WTC11 (cell line): ENCODE data around the gene CD82. TPM values are rescaled to one million over a fixed set of nuclear protein-coding genes. Genes with fewer than 3 reads are reported as not detected.

Experiments
- ATAC-seq: fragments of 200-7000 bp; cut with Tn5 transposase; 2 replicates; pipeline ENCODE4 v1.10.0; 2021; ENCODE audit warnings: mild to moderate bottlenecking, moderate library complexity
- CTCF ChIA-PET: fragments of 300-600 bp; sonication (Branson Sonifier 250); formaldehyde crosslinking; loops from one replicate; lab custom pipeline; 2021; ENCODE audit warnings: antibody characterized with exemption; lab: Charles Lee
- POLR2A ChIA-PET: fragments of 350-600 bp; sonication (Branson Sonifier 250); formaldehyde crosslinking; loops from one replicate; lab custom pipeline; 2021; ENCODE audit warnings: antibody characterized with exemption; lab: Charles Lee
- DNase-seq: peaks from one replicate; pipeline ENCODE4 v3.0.0; 2021; ENCODE audit warnings: low spot score
- H3K27ac Mint-ChIP-seq: 2 replicates; pipeline ENCODE4 v1.8.0; 2021; ENCODE audit warnings: mixed read lengths
- H3K27me3 Mint-ChIP-seq: 2 replicates; pipeline ENCODE4 v1.8.0; 2021; ENCODE audit warnings: low read depth, mild to moderate bottlenecking, moderate library complexity, mixed read lengths
- H3K36me3 Mint-ChIP-seq: 2 replicates; pipeline ENCODE4 v1.8.0; 2021; ENCODE audit warnings: mixed read lengths
- H3K4me1 Mint-ChIP-seq: 2 replicates; pipeline ENCODE4 v1.8.0; 2022; ENCODE audit warnings: mixed read lengths
- H3K4me3 Mint-ChIP-seq: 2 replicates; pipeline ENCODE4 v1.8.0; 2021; ENCODE audit warnings: mild to moderate bottlenecking, moderate library complexity, mixed read lengths
- H3K9me3 Mint-ChIP-seq: 2 replicates; pipeline ENCODE4 v1.8.0; 2021; ENCODE audit warnings: mixed read lengths
- ELF4 ChIP-seq: sonication (generic); formaldehyde crosslinking; IDR thresholded peaks from 2 replicates; pipeline ENCODE4 v1.8.1; 2022; ENCODE audit warnings: low read depth, mild to moderate bottlenecking, moderate library complexity, missing genetic modification reagents
- HMGA2 ChIP-seq: fragments of 250-450 bp; sonication (Bioruptor Pico); IDR thresholded peaks from 2 replicates; pipeline ENCODE4 v1.4.0; 2021; ENCODE audit warnings: mild to moderate bottlenecking, moderate library complexity
- PRRX2 ChIP-seq: fragments of 250-450 bp; sonication (Bioruptor Pico); IDR thresholded peaks from 2 replicates; pipeline ENCODE4 v1.8.0; 2021; ENCODE audit warnings: mild to moderate bottlenecking
- ZBTB21 ChIP-seq: sonication (generic); formaldehyde crosslinking; IDR thresholded peaks from 2 replicates; pipeline ENCODE4 v1.8.1; 2023; ENCODE audit warnings: mild to moderate bottlenecking, missing genetic modification reagents, borderline replicate concordance
- ZNF232 ChIP-seq: sonication (generic); formaldehyde crosslinking; IDR thresholded peaks from 2 replicates; pipeline ENCODE4 v1.8.0; 2022; ENCODE audit warnings: mild to moderate bottlenecking, missing genetic modification reagents
- total RNA-seq: library from RNA; stranded (reverse); gene quantifications from 3 replicates; pipeline ENCODE4 v1.2.3, GENCODE V29; 2021
- TF ChIP-seq, protein P1 (sequence below): sonication (generic); formaldehyde crosslinking; IDR thresholded peaks from 2 replicates; pipeline ENCODE4 v1.8.1; 2022; ENCODE audit warnings: low read depth, mild to moderate bottlenecking, moderate library complexity, missing genetic modification reagents, borderline replicate concordance
- TF ChIP-seq, protein P2 (sequence below): sonication (generic); formaldehyde crosslinking; IDR thresholded peaks from 2 replicates; pipeline ENCODE4 v1.8.0; 2023; ENCODE audit warnings: missing genetic modification reagents
- TF ChIP-seq, protein P3 (sequence below): fragments of 250-450 bp; sonication (Bioruptor Pico); IDR thresholded peaks from 2 replicates; pipeline ENCODE4 v1.9.0; 2021; ENCODE audit warnings: mild to moderate bottlenecking
- TF ChIP-seq, protein P4 (sequence below): fragments of 250-450 bp; sonication (Bioruptor Pico); IDR thresholded peaks from 2 replicates; pipeline ENCODE4 v1.8.0; 2021; ENCODE audit warnings: mild to moderate bottlenecking
- TF ChIP-seq, protein P5 (sequence below): sonication (generic); formaldehyde crosslinking; IDR thresholded peaks from 2 replicates; pipeline ENCODE4 v1.8.1; 2023; ENCODE audit warnings: mild to moderate bottlenecking, missing genetic modification reagents
- TF ChIP-seq, protein P6 (sequence below): fragments of 250-450 bp; sonication (Bioruptor Pico); IDR thresholded peaks from 2 replicates; pipeline ENCODE4 v2.1.2; 2022; ENCODE audit warnings: mild to moderate bottlenecking, moderate library complexity
- TF ChIP-seq, protein P7 (sequence below): sonication (generic); formaldehyde crosslinking; IDR thresholded peaks from 2 replicates; pipeline ENCODE4 v1.8.1; 2022; ENCODE audit warnings: mild to moderate bottlenecking, missing genetic modification reagents, moderate library complexity, borderline replicate concordance

Gene CD82
- total RNA-seq, 1 experiment from 2014 or later = 15.5 TPM

DNA sequence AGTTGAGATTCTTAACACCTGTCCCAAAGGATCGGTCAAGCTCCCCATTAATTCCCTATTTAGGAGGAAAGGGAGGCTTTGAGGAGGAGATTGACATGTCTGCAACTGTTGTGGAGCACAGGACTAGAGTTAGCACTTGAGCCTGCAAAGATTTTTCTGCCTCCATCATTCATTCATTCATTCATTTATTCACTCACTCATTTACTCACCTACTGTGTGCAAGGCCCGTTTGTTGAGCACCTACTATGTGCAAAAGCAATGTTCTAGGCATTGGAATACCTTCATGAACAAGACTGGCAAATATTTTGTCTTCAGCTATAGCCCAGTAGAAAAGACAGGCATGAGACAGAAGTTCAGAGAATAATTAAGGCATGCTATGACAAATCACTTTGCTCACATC is 43.2 kb upstream of the CD82 start:
- Mint-ChIP-seq H3K4me3 (no peak overlapping the region), H3K27ac (no peak overlapping the region), H3K36me3 (no peaks in the 10 kb centered on the region), H3K4me1 (peaks cover 18% of the 10 kb centered on the region), H3K9me3 (no peaks in the 10 kb centered on the region), H3K27me3 (peaks cover 4% of the 10 kb centered on the region; the same call in 1 of the 2 replicates)
- DNase-seq = no peak
- CTCF ChIA-PET = interaction anchor here (0.7 to 2.4 kb wide), 2 partner anchors 13 to 15 kb away, joined by 3 to 21 read pairs; no protein-coding TSS in a partner anchor
- TF ChIP-seq, protein P1, sequence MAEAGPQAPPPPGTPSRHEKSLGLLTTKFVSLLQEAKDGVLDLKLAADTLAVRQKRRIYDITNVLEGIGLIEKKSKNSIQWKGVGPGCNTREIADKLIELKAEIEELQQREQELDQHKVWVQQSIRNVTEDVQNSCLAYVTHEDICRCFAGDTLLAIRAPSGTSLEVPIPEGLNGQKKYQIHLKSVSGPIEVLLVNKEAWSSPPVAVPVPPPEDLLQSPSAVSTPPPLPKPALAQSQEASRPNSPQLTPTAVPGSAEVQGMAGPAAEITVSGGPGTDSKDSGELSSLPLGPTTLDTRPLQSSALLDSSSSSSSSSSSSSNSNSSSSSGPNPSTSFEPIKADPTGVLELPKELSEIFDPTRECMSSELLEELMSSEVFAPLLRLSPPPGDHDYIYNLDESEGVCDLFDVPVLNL = no peak
- TF ChIP-seq, protein P2, sequence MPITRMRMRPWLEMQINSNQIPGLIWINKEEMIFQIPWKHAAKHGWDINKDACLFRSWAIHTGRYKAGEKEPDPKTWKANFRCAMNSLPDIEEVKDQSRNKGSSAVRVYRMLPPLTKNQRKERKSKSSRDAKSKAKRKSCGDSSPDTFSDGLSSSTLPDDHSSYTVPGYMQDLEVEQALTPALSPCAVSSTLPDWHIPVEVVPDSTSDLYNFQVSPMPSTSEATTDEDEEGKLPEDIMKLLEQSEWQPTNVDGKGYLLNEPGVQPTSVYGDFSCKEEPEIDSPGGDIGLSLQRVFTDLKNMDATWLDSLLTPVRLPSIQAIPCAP (CRISPR knock-in tag) = no peak
- TF ChIP-seq, protein P3, sequence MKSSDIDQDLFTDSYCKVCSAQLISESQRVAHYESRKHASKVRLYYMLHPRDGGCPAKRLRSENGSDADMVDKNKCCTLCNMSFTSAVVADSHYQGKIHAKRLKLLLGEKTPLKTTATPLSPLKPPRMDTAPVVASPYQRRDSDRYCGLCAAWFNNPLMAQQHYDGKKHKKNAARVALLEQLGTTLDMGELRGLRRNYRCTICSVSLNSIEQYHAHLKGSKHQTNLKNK (CRISPR knock-in tag) = no peak
- no peak for TF ChIP-seq ELF4 (CRISPR knock-in tag)
- TF ChIP-seq ZBTB21 (CRISPR knock-in tag) = no peak
- TF ChIP-seq, protein P4, sequence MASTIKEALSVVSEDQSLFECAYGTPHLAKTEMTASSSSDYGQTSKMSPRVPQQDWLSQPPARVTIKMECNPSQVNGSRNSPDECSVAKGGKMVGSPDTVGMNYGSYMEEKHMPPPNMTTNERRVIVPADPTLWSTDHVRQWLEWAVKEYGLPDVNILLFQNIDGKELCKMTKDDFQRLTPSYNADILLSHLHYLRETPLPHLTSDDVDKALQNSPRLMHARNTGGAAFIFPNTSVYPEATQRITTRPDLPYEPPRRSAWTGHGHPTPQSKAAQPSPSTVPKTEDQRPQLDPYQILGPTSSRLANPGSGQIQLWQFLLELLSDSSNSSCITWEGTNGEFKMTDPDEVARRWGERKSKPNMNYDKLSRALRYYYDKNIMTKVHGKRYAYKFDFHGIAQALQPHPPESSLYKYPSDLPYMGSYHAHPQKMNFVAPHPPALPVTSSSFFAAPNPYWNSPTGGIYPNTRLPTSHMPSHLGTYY (CRISPR knock-in tag) = no peak
- TF ChIP-seq ZNF232 (CRISPR knock-in tag) = no peak
- no peak for ATAC-seq
- POLR2A ChIA-PET = no interaction called here

DNA sequence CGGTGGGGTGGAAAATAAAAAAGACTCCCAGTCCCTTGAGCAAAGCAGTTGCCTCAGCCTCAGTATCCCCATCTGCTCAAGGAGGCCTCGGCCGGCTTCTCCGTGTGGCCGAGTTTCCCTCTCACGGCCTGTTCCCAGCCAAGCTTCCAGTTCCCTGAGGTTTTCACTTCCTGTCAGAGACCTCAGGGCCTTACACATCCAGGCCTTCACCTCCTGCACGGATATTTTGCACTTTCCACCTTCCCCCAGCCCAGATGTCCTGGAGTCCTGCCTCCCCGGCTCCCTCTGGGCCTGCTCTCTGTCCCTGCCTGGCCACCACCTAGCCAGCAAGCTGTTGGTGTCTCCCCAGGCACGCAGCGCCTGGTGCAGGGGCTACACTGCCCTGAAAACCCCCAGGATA is 41.1 kb upstream of the CD82 start:
- peaks cover 25% of the 10 kb centered on the region for H3K4me1 Mint-ChIP-seq

More for the DNA sequence above, 41.1 kb upstream of the CD82 start:
- no peaks in the 10 kb centered on the region for H3K9me3 Mint-ChIP-seq
- H3K36me3 Mint-ChIP-seq = no peaks in the 10 kb centered on the region
- H3K27me3 Mint-ChIP-seq = peaks cover 3% of the 10 kb centered on the region; the same call in 1 of the 2 replicates
- ATAC-seq (no peak), DNase-seq (no peak)
- ChIA-PET POLR2A (no interaction called here), CTCF (interaction anchor here (0.6 to 2.4 kb wide), 12 partner anchors 10 to 391 kb away, joined by 3 to 21 read pairs (median 4); no protein-coding TSS in a partner anchor)
- no peak overlapping the region for H3K27ac Mint-ChIP-seq
- no peak for TF ChIP-seq PRRX2 (CRISPR knock-in tag)
- TF ChIP-seq, protein P5, sequence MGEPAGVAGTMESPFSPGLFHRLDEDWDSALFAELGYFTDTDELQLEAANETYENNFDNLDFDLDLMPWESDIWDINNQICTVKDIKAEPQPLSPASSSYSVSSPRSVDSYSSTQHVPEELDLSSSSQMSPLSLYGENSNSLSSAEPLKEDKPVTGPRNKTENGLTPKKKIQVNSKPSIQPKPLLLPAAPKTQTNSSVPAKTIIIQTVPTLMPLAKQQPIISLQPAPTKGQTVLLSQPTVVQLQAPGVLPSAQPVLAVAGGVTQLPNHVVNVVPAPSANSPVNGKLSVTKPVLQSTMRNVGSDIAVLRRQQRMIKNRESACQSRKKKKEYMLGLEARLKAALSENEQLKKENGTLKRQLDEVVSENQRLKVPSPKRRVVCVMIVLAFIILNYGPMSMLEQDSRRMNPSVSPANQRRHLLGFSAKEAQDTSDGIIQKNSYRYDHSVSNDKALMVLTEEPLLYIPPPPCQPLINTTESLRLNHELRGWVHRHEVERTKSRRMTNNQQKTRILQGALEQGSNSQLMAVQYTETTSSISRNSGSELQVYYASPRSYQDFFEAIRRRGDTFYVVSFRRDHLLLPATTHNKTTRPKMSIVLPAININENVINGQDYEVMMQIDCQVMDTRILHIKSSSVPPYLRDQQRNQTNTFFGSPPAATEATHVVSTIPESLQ (CRISPR knock-in tag) = no peak
- TF ChIP-seq, protein P6, sequence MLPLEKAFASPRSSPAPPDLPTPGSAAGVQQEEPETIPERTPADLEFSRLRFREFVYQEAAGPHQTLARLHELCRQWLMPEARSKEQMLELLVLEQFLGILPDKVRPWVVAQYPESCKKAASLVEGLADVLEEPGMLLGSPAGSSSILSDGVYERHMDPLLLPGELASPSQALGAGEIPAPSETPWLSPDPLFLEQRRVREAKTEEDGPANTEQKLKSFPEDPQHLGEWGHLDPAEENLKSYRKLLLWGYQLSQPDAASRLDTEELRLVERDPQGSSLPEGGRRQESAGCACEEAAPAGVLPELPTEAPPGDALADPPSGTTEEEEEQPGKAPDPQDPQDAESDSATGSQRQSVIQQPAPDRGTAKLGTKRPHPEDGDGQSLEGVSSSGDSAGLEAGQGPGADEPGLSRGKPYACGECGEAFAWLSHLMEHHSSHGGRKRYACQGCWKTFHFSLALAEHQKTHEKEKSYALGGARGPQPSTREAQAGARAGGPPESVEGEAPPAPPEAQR (CRISPR knock-in tag) = no peak
- TF ChIP-seq, protein P1 = no peak
- no peak for TF ChIP-seq HMGA2 (CRISPR knock-in tag)
- TF ChIP-seq, protein P7, sequence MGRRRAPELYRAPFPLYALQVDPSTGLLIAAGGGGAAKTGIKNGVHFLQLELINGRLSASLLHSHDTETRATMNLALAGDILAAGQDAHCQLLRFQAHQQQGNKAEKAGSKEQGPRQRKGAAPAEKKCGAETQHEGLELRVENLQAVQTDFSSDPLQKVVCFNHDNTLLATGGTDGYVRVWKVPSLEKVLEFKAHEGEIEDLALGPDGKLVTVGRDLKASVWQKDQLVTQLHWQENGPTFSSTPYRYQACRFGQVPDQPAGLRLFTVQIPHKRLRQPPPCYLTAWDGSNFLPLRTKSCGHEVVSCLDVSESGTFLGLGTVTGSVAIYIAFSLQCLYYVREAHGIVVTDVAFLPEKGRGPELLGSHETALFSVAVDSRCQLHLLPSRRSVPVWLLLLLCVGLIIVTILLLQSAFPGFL (CRISPR knock-in tag) = no peak
- no peak overlapping the region for H3K4me3 Mint-ChIP-seq
